Head of caudate nucleus (tissue), 42 donors: Measurements from ENCODE around the gene CSTA.
"Not testable (repeated sequence)": the region's sequence is repeated elsewhere in the genome, so short reads cannot be mapped to it uniquely, and the experiment has no call there.

ENCODE experiments used
- DNase-seq, 42 donors: peaks; one replicate each; pipeline versions ENCODE4 v3.0.0 to v3.0.0-alpha.2; 2020 to 2021; ENCODE audit warnings: mixed read lengths in 7 of 42
- intact Hi-C: fragments of 100-400 bp; cut with DNase I; formaldehyde crosslinking; loops from one replicate; pipeline ENCODE4 v1.15.0; 2022

CSTA gene

DNA sequence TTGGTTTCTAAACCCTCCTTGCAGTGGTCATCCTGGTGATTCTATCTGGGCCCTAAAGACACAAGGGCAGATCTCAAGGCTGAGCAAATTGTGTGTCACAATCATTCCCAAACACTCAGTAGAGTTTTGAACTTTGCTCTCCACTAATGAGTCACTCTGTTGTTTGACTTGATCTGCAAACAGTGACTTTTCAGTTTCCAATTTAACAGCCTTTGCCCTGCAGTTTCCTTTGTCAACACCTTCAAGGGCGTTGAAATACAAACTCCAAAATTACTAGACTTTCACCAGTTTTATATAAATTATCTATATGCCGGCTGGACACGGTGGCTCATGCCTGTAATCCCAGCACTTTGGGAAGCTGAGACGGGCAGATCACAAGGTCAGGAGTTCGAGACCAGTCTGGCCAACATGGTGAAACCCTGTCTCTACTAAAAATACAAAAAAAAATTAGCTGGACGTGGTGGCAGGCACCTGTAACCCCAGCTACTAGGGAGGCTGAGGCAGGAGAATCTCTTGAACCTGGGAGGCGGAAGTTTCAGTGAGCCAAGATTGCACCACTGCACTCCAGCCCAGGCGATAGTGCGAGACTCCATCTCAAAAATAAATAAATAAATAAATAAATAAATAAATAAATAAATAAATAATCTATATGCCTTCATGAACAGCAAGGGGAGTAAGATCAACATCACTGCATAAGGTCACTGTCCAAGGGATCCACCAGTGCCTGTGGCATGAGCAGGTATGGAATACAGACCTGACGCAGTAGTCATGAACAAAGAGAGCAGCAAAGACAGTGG lies 40.7 kb downstream of the CSTA start:
- DNase-seq, intact Hi-C loops: not testable (repeated sequence)

DNA sequence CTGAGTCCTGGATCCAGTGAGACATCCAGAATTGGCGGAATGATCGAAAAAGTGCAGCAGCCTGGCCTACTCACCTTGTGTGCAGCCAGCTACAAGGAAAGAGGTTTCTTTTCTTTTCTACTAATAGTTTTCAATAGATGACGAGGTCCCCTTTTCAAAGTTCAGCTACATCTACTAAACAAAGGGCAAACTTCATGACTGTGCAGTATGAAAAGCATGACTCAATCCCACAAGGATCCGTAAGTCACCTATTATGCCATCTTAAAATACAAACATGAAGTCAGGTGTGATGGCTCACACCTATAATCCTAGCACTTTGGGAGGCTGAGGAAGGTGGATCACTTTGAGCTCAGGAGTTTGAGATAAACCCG lies 41.3 kb downstream of the CSTA start:
- intact Hi-C loops, result no loop called here
- no peak for DNase-seq

DNA sequence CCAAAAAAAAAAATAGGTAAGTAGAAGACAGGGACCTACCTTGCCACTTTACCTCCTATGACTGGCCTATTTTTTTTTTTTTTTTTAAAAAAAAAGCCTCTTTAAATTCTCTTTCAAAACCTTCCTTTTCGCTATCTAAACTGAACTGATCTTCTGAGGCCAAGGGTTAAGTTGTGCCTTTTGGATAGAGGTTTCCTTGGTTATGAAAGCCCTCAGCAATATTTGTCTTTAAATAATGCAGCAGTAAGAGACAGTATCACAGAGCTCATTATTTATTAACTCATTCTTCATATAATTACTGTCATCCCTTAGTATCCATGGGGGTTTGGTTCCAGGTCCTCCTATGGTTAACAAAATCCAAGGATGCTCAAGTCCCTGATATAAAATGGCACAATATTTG lies 49.0 kb downstream of the CSTA start:
- intact Hi-C loops, result no loop called here
- DNase-seq, result no peak

GRCh38 chr3:122377975-122378374 lies 52.9 kb downstream of the CSTA start:
- intact Hi-C loops, result no loop called here
- DNase-seq, result no peak

GRCh38 chr3:122382888-122383666 lies 58.0 kb downstream of the CSTA start, which contains the start of gene MIX23:
Gene MIX23, minus strand, starts transcription at chr3:122383231. Its CDS starts 7 bp downstream, at chr3:122383224.
- intact Hi-C loops, result no loop called here

DNA sequence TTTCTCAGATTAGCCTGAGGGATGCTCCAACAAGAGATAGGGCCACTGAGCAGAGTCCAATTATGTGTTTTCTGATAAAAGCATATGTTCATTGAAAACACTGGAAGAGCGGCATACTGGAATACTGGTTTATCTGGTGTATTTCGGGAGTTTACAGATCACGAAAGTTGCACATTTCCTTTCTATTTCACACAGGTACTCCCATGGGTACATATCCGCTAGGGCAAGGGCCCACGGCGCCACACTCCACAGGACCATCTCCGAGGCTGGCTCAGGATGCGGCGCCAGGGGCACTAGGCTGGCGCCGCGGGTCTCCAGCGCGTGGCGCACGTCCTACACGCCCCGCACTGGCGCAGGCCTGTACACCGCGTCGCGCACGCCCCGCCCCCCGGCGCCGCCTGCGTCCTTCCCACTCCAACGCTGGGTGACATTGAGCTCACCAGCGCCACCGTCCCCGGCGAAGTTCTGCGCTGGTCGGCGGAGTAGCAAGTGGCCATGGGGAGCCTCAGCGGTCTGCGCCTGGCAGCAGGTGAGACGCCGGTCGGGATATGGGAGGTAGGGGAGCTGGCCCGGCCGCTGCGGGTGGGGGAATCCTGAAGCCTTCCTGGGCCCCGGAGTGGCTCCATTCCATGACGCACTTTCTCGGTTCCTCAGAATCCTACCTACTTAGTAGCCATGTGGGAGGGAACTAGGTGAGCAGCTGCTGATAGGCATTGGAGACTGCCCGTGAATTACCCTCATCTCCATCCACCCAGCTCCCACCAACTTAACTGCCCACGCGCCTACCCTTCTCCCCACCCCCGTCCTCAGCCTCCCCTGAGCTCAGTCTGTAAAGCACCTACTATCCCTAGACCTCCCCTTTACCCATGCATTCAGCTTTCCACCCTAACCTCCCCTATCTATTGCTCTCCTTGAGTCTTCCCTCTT lies 59.0 kb downstream of the CSTA start, which contains the start of gene FAM162A:
TSS of gene FAM162A (plus strand) at position 412 of the 927 bp plus-strand sequence. CDS start at position 496, 84 bp downstream.
- intact Hi-C loops, result no loop called here
- DNase-seq, result peak; percentile 85 to 98 (median 95)

More at GRCh38 chr3:122382888-122383666, 58.0 kb downstream of the CSTA start, which contains the start of gene MIX23:
- peak; percentile 79 to 95 (median 89) for DNase-seq

GRCh38 chr3:122387709-122388108 lies 62.7 kb downstream of the CSTA start:
- no peak for DNase-seq
- intact Hi-C loops, result no loop called here

DNA sequence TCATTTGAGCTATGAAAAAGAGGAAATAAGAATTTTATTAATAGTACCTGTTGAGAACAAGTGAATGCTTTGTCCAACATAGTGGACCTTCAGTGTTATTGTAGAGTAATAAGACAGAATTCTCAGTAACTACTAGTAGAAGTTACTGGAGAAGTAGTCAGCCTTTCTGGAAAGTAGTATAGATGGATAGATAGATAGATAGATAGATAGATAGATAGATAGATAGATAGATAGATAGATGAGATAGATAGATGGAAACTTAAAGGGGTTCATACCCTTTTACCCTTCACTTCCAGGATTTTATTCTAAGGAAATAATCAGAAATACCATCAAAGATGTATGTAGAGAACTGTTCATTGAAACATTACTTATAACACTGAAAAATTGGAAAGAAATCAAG lies 64.1 kb downstream of the CSTA start:
- no peak for DNase-seq
- intact Hi-C loops, result no loop called here

DNA sequence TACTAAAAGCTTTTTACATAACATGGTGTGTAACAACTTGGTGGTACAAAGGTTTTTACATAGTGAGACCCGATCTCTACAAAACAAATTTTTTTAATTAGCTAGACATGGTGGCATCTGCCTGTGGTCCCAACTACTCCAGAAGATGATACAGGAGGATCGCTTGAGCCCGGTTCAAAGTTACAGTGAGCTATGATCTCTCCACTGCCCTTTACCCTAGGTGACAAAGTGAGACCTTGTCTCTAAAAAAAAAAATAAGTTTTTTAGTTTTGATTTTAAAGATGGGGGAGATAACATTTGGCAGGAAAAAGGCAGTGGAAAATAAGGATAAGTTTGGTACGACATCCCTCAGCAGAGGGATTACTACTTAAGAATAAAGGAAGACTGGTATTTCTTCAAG lies 64.8 kb downstream of the CSTA start:
- intact Hi-C loops, result loop anchor here (5.0 kb wide), 1 partner anchor 287 kb away; no protein-coding TSS in a partner anchor

DNA sequence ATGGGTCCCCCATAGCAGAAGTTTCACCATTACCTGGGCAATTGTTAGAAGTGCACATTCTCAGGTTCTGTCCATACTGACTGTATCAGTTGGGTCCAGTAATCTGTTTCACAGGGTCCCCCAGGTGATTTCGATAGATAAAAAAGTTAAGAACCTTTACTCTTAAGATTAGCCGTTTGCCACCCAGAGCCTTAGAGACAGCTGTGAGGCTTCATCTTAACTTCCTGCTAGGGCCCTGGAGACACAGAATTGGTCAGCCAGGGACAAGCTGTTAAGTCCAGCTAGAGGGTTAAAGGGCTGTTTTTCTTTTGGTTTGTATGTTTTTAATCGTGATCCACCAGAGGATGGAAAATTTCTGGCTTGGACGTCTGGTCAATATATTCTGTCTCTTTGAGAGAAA lies 65.6 kb downstream of the CSTA start:
- intact Hi-C loops, result loop anchor here (5.0 kb wide), 1 partner anchor 287 kb away; no protein-coding TSS in a partner anchor
- DNase-seq, result no peak

More for the DNA sequence above, 64.8 kb downstream of the CSTA start:
- DNase-seq, result no peak
